GM21717 (cell line): ENCODE data around the gene CRYGA.
"Not testable (repeated sequence)": the region's sequence is repeated elsewhere in the genome, so short reads cannot be mapped to it uniquely, and the experiment has no call there.

Experiments
- ATAC-seq: cut with Tn5 transposase; IDR thresholded peaks from one replicate; pipeline ENCODE4 v1.9.1; 2021; ENCODE audit warnings: mild to moderate bottlenecking, moderate library complexity; ENCODE audit not compliant: unreplicated experiment

The CRYGA gene

GRCh38 chr2:208164951-208165755, 1.8 kb upstream of the CRYGA start:
- ATAC-seq: no peak

GRCh38 chr2:208156439-208156838, 7.0 kb downstream of the CRYGA start:
- ATAC-seq: no peak

- no peak for ATAC-seq
Observed at GRCh38 chr2:208153156-208153555, 10.2 kb downstream of the CRYGA start.

- ATAC-seq: no peak
Observed at GRCh38 chr2:208150956-208151355, 12.4 kb downstream of the CRYGA start.

GRCh38 chr2:208150094-208150493, 13.3 kb downstream of the CRYGA start:
- no peak for ATAC-seq

- ATAC-seq: no peak
Observed at GRCh38 chr2:208148803-208149202, 14.6 kb downstream of the CRYGA start.

GRCh38 chr2:208147759-208148158, 15.6 kb downstream of the CRYGA start:
- ATAC-seq: no peak

GRCh38 chr2:208147008-208147407, 16.4 kb downstream of the CRYGA start:
- ATAC-seq: no peak

GRCh38 chr2:208146006-208146405, 17.4 kb downstream of the CRYGA start, which contains the start of gene CRYGB:
CRYGB (minus strand) TSS chr2:208146158; CDS start chr2:208146120, 38 bp downstream.
- ATAC-seq: no peak

- ATAC-seq: no peak
Observed at GRCh38 chr2:208142925-208143799, 20.2 kb downstream of the CRYGA start.

GRCh38 chr2:208142240-208142924, 21.0 kb downstream of the CRYGA start:
- no peak for ATAC-seq

GRCh38 chr2:208139447-208139846, 23.9 kb downstream of the CRYGA start:
- no peak for ATAC-seq

GRCh38 chr2:208138334-208138733, 25.1 kb downstream of the CRYGA start:
- ATAC-seq: not testable (repeated sequence)

- ATAC-seq: no peak
Observed at GRCh38 chr2:208136716-208137094, 26.7 kb downstream of the CRYGA start.

- no peak for ATAC-seq
Observed at GRCh38 chr2:208135794-208136715, 27.3 kb downstream of the CRYGA start.

- ATAC-seq: no peak
Observed at GRCh38 chr2:208134928-208135586, 28.3 kb downstream of the CRYGA start.

- ATAC-seq: no peak
Observed at GRCh38 chr2:208130712-208131110, 32.7 kb downstream of the CRYGA start.

GRCh38 chr2:208129744-208130711, 33.4 kb downstream of the CRYGA start, which contains the start of gene CRYGC:
CRYGC (minus strand) TSS chr2:208129828; CDS start chr2:208129792, 36 bp downstream.
- no peak for ATAC-seq
